ENCODE results near the gene CD2AP.
"Not testable (repeated sequence)": the region's sequence is repeated elsewhere in the genome, so short reads cannot be mapped to it uniquely, and the experiment has no call there.

Gene CD2AP

DNA sequence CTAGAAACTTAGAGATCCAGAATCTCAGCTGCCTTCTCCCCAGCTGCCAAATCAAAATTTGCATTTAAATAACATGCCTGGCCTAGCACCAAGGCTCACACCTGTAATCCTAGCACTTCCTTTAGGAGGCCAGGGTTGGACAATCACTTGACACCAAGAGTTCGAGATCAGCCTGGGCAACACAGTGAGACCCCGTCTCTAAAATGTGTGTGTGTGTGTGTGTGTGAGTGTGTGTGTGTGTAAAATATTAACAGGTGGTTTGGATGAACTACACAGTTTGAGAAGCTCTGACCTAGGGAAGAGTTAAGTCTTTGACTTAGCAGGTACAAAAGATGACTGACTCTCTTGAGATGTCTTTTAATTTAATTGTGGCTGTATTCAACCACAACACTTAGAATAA, 20.2 kb upstream of the CD2AP start:
- no peak for DNase-seq (ENCODE audit: low read depth)

DNA sequence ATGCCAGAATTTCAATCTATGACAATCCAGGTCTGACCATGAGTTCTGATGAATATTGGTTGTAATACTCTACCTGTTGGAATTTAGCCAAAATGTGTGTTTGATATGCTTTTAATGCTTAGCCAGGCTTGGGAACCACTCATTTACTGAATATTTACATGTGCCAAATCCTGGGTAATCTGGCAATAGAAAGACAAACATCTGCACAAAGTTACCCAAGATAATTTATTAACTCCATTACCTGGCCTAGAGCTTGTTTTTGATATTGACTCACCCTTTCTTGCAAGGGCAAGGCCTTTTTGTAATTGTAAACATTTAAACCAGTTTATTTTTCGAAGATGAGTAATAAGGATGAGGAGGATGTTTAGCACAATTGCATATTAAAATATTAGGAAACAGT, 13.5 kb upstream of the CD2AP start:
- DNase-seq (ENCODE audit: low read depth): no peak

DNA sequence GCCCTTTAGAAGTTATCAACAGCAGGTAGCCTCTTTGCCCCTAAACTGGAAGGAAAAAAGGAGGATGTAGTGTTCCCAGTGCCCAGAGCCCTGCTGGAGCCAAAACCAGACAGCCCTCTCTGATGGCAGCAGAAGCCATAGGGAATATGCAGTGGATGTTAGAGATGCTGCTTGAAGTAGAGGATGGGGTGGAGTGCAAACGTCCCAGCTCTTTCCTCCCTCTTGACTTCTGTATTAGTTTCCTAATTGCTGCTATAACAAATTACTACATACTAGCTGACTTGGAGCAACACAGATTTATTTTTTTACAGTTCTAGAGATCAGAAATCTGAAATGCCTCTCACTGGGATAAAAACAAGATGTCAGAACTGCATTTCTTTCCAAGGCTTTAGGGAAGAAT, 12.5 kb upstream of the CD2AP start:
- DNase-seq (ENCODE audit: low read depth): no peak

DNA sequence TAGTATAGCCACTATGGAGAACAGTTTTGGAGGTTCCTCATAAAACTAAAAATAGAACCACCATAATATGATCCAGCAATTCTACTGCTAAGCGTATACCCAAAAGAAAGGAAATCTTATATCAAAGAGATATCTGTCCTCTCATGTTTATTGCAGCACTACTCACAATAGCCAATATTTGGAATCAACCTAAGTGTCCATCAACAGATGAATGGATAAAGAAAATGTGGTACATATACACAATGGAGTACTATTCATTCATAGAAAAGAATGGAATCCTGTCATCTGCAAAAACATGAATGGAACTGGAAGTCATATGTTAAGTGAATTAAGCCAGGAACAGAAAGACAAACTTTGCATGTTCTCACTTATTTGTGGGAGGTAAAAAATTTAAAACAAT, 5.7 kb upstream of the CD2AP start:
- DNase-seq (ENCODE audit: low read depth): no peak

DNA sequence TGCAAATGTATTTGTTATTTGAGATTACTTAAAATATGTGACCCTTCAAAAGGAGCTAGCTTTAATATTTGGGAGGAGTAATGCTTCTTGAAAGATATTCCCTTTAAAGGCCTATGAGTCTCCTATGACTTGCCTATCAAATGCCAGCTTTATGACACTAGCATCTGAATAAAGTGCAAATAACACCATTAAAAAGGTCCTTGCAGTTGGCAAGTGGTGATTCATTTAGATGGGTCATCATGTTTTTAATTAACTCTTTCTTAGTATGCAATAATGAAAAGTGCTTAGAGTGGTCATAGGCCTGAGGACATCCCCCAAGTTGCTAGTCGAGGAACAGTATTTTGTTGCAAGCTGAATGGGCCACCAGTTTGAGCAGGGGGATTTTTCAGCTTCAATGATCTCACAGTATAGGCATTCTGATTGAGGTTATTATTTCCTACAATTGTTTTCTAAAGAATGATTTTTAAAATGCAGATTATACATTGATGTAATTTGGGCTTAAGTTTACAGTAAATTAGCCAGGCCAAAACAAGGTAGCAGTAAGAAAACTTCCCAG, 3.7 kb upstream of the CD2AP start:
- DNase-seq (ENCODE audit: low read depth): no peak

DNA sequence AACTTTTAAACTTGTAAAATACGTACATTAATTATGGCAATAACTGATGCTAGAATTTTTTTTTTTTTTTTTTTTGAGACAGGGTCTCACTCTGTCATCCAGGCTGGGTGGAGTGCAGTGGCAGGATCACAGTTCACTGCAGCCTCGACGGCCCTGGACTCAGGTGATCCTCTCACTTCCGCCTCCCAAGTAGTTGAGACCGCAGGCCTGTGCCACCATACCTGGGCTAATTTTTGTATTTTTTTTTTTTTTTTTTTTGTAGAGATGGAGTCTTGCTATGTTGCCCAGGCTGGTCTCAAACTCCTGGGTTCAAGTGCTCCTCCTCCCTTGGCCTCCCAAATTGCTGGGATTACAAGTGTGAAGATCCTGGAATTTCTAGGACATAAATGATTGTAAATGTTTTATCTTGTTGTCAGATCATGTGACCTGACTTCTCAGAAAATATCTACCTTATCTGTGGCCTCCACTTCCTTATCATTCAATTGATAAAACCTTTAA, 2.2 kb upstream of the CD2AP start:
- no peak for DNase-seq (ENCODE audit: low read depth)

DNA sequence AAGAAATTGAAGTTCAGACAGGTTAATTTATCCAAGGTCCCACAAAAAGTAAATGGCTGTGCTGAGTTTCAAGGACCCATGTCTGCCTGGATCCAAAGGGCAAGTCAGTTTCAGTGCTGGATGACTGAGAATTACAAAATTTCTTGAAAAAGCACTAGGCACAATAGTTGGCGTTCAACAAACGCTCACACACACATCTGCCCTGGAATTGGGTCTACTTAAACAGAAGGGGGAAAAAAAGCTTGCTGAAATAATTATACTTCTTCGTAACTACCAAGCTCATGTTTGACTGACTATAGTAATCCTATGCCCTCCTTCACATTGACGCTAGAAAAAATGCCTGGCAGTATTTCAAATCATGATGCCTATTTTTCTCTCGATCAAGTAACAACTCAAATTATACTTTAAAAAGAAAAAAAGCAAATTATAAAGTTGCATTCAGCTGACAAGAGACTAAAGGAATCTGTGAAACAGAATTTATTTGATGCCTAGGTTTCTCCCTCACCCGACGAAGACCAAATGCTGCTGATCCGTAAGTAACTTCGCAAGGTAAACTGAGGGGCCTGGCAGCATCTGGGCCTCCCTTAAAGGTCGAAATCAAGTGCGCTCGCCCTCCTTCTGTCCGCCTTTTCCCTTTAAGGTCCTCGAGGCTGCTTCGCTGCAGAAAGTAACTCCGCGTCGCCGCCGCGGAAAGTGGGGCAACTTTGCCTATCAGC, 650 bp upstream of the CD2AP start:
- no peak for DNase-seq (ENCODE audit: low read depth)

DNA sequence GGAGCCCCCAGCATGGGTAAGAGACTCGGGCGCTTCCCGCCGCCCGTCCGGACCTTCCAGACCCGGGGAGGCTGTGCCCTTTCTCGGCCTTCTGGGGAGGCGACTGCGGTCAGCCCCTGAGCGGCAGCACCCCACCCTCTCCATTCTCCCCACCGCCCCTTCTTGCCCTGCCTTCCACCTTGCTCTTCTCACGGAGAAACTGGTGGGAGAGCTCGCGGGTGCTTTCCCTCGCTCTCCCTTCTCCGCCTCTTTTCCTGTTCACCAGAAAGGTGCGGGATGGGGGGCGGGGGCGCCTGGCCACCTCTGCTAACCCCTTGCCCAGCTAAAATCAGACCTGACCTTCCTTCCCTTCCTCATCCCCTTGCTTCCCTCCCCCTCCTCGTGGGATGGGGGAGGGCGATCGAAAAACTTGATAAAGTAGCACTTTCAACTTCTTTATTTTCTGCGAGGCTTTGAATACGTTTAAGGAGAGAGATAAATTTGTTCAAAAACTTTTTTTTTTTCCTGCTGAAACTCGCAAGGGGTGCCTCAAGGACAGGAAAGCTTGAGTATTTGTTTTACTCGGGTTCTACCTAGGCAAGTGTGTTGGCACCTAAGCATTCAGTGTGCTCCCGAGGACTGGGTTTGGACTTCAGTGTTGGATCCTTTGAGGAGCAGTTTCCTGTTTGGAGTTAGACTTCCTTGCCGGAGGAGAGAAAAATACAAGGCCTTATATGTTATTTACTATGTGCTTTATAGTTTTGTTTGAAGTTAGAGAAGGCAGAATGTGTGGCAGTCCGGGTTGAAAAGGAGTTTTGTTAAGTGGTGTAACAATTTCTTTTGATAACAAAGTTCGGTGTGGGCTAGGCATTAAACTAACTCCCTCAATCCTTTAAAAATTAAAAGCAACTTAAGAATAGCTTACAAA, 897 bp downstream of the CD2AP start:
- no peak for DNase-seq (ENCODE audit: low read depth)

DNA sequence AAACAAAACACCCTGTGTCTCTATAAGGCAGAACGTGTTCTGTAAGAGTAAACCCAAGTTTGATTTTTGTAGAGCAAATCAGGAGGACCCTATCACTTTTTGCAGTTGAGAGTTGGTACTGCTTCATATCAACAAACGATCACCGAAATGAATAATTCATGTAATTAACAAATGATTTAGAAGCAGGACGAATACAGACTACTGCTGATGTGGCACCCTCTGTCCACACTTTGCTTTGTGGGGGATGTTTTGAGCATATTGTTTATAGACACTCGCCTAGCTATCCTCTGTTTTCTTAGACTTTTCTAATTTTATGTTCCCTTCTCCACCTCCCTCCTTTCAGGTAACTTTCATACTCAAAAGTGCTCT, 1.5 kb downstream of the CD2AP start:
- no peak for DNase-seq (ENCODE audit: low read depth)

DNA sequence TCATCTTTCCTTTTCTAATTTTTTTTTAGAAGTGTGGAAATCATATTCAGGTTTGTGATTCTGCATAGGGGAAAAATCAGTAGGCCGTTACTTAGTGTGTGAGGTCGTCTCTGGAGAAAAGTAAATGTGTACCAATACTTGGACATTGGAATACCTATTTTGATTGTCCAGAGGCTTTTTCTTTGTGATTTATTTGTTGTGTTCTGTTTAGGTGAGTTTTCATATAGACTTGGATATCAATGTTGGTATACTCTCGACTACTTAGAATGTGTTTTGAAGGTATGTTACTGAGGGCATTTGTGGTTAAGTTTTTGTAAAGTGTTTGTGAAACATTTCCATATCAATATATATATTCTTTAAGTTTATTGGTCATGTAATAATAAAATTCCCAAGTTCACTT, 2.3 kb downstream of the CD2AP start:
- DNase-seq (ENCODE audit: low read depth): no peak

DNA sequence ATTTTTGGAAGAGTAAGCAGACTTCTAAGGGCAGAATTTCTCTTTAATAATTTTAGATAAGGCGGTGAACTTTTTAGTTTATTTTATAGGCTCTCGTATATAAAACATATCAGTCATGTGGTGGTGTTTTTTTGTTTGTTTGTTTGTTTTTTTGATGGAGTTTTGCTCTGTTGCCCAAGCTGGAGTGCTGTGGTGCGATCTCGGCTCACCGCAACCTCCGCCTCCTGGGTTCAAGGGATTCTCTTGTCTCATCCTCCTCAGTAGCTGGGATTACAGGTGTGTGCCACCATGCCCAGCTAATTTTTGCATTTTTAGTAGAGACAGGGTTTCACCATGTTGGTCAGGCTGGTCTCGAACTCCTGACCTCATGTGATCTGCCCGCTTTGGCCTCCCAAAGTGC, 3.6 kb downstream of the CD2AP start:
- DNase-seq (ENCODE audit: low read depth): not testable (repeated sequence)

DNA sequence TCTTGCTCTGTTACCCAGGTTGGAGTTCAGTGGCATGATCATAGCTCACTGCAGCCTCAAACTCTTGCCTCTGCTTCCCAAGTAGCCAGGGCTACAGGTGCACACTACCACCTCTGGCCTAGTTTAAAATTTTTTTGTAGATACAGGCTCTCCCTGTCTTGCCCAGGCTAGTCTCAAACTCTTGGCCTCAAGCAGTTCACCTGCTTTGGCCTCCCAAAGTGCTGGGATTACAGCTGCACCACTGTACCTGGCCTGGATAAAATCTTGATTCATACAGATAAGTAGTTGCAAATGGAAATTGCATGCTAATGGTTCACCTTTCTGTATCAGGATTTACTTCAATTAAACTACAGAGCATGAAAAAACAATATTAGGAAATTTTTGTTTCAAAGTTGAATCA, 4.2 kb downstream of the CD2AP start:
- no peak for DNase-seq (ENCODE audit: low read depth)

DNA sequence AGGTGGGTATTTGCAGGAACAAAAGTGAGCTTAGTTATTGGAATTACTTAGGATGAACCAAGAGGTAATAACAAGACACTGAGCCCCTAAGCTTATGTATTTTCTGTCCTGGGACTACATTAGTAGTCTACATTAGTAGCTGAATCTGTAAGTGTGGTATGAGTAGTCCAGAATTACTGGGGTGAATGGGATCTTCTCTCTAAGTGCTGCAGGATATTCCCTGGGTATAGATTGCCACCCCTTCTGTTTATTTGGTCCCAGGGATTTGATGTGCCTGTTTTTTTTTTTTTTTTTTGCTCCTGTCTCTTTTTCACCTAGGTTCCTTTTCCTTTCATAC, 5.9 kb downstream of the CD2AP start:
- no peak for DNase-seq (ENCODE audit: low read depth)

DNA sequence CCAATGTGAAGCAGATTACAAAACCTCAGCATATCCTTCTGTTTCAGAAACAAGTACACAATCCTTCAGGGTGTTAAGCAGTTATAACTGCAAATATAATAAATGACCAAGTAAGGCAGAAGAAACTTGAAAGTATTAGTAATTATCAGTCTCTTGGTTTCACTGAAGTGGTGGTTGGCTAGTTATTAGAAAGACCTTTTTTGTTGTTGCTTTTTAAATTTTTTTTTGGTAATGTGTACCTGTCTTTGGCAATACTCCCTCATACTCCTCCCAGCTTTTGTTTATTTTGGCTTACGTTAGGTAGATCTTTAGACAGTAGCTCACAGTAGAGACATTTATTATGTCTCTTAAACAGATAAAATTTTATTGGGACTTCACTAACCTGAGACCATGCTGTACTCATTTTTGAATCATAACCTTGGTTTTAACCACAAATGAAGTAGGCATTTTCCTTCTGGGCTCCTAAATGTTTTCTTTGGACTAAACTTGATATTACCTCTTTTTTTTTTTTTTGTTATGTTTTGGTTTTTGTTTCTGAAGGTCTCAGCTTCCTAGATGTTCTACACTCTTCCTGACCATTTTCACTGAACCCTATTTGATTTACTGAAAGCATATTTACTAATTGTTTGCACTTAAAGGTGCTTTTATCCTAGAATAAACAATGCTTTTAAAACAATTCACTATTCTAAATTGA, 6.4 kb downstream of the CD2AP start:
- DNase-seq (ENCODE audit: low read depth): no peak

DNA sequence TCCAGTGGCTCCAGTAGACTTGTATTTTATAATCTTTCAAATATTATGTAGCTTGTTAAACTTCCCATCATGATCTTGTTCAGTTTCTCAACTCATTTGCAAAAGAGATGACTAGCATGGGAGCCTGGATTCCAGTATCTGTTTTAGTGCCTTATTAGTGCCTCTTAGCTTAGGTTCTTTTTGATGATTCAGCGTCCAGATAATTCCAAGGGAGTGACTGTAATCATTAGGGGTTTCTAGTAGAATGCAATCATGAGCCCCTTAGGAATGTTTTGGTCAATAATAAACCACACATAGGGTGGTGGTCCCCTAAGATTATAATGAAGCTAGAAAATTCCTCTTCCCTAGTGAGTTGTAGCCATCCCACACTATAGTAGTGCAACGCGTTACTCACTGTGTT, 7.0 kb downstream of the CD2AP start:
- DNase-seq (ENCODE audit: low read depth): no peak

DNA sequence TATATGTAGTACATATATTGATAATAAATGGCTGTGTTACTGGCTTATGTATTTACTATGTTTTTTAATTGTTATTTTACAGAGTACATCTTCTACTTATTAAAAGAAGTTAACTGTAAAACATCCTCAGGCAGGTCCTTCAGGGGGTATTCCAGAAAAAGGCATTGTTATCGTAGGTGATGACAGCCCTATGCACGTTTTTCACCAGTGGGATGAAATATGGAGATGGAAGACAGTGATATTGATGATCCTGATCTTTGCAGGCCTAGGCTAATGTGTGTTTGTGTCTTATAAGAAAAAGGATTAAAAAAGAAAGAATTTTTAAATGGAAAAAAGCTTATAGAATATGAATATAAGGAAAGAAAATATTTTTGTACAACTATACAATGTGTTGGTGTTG, 7.5 kb downstream of the CD2AP start:
- DNase-seq (ENCODE audit: low read depth): no peak

DNA sequence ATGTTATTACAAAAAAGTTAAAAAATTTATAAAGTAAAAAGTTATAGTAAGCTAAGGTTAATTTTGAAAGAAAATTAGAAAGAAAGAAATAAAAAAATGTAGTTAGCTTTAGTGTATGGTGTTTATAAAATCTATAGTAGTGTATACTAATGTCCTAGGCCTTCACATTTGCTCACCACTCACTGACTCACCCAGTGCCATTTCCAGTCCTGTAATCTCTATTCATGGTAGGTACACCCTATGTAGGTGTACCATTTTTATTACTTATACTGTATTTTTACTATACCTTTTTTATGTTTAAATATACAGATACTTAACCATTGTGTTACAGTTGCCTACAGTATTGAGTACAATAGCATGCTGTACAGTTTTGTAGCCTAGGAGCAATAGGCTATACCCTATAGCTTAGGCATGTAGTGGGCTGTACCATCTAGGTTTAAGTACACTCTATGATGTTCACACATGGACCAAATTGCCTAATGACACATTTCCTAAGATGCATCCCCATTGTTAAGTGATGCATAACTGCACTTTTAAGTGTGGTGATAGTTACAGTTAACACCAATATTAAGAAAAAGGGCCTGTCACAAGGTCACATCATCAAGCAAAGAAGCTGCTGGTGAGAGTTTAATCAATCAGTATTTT, 8.0 kb downstream of the CD2AP start:
- no peak for DNase-seq (ENCODE audit: low read depth)

DNA sequence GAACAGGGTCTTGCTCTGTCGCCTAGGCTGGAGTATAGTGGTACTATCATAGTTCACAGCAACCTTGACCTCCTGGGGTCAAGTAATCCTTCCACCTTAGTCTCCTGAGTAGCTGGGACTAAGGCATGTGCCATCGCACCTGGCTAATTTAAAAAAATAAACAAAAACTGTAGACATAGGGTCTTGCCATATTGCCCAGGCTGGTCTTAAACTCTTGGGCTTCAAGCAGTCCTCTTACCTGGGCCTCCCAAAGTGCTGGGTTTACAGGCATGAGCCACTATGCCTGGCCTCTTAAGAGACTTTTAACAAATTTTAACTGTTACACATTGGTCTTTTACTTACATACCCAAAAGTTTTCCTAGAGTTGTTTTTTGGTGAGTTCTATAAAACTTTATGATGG, 12.4 kb downstream of the CD2AP start:
- no peak for DNase-seq (ENCODE audit: low read depth)

DNA sequence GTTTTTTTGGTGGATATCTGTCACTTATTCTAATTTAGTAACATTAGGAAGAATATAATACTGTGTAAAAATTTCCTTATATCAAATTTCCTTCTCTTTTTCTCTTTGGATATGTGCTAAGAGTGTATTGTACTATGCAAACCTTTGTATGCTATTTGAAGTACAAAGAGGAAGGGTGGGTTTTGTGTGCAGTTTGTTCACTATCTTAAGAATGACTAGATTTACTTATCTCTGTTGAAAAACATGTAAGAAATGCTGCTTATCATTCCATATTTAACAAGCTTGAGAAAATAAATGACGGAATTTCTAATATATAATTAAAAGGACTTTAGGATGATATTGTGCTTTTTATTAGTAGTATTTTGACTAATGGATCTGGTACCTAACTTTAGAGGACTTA, 13.1 kb downstream of the CD2AP start:
- no peak for DNase-seq (ENCODE audit: low read depth)

DNA sequence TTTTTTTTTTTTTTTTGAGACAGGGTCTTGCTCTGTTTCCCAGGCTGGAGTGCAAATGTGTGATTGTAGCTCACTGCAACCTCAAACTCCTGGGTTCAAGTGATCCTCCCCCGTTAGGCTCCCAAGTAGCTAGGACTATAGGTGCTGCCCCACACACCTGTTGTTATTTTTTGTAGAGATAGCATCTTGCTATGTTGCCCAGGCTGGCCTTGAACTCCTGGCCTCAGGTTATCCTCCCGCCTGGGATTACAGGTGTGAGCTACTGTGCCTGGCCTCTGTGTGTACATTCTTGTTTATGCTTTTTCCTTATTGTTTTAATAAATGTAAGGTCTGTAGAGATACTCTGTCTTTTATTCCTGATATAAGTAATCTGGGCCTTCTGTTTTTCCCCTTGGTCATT, 14.8 kb downstream of the CD2AP start:
- DNase-seq (ENCODE audit: low read depth): no peak

DNA sequence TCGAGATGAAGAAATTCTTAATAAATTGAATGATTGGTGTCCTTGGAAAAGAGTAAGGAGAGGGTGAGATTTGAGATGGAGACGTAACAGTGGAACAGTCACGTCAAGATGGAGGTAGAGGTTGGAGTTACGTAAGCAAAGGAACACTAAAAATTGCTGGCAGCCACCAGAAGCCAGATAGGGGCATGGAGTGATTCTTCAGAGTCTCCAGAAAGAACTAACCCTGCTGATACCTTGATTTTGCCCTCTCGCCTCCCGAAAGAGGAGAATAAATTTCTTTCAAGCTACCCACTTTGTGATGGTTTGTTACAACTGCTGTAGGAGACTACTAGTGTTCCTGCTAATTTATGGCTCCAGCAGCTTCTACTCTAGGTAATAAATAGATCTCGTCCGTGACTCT, 17.6 kb downstream of the CD2AP start:
- no peak for DNase-seq (ENCODE audit: low read depth)

DNA sequence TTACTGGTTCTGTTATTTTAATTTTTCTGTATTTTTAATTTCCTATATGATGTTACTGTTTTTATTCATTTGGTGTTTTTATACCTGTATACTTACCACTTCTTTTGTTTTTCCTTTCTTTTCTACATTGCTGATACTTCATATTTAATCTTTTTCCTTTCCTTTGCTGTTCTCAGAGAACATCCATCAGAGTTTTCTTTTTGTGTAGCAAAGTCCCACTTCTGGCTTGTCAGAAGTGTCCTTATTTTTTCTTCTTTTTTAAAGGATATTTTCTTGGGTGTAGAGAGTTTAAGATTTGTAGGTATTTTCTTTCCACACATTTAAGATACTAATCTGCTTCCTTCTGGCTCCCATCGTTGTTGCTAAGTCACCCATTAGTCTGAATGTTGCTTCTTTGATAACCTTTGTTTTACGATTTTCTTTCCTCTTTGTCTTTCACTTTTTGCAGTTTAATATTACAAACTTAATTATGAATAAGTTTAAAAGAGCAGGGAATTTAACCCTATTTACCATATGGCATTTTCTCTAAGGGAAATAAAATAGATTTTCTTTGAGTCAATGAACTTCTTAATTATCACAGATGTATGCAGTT, 18.5 kb downstream of the CD2AP start:
- DNase-seq (ENCODE audit: low read depth): no peak
